Parathyroid adenoma (tissue), 2 donors: ENCODE measurements around the gene IMMP2L.

Experiments
- H2AFZ ChIP-seq: fragments of 300-600 bp; sonication (generic); one replicate; pipeline ENCODE4 v1.7.0; 2017; ENCODE audit warnings: antibody characterized with exemption, mild to moderate bottlenecking
- H3K27ac ChIP-seq: fragments of 300-600 bp; sonication (generic); one replicate; pipeline ENCODE4 v1.7.0; 2017
- H3K27me3 ChIP-seq: fragments of 300-600 bp; sonication (generic); one replicate; pipeline ENCODE4 v1.7.0; 2017; ENCODE audit warnings: low read length; ENCODE audit not compliant: control insufficient read depth, insufficient read depth
- H3K36me3 ChIP-seq: fragments of 300-600 bp; sonication (generic); one replicate; pipeline ENCODE4 v1.7.0; 2017; ENCODE audit warnings: low read length; ENCODE audit not compliant: control insufficient read depth, insufficient read depth
- H3K4me1 ChIP-seq: fragments of 300-600 bp; sonication (generic); one replicate; pipeline ENCODE4 v1.7.0; 2017; ENCODE audit warnings: control low read depth
- H3K4me2 ChIP-seq: fragments of 300-600 bp; sonication (generic); one replicate; pipeline ENCODE4 v1.7.0; 2017; ENCODE audit warnings: low read length
- H3K4me3 ChIP-seq: fragments of 300-600 bp; sonication (generic); one replicate; pipeline ENCODE4 v1.7.0; 2017; ENCODE audit warnings: low read depth, low read length
- H3K79me2 ChIP-seq: fragments of 300-600 bp; sonication (generic); one replicate; pipeline ENCODE4 v1.7.0; 2017; ENCODE audit warnings: control low read depth
- H3K9ac ChIP-seq: fragments of 300-600 bp; sonication (generic); one replicate; pipeline ENCODE4 v1.7.0; 2017; ENCODE audit warnings: mild to moderate bottlenecking
- H3K9me3 ChIP-seq: fragments of 300-600 bp; sonication (generic); one replicate; pipeline ENCODE4 v1.7.0; 2017; ENCODE audit warnings: low read length; ENCODE audit not compliant: control insufficient read depth
- TF ChIP-seq, protein P1 (sequence below): fragments of 300-600 bp; sonication (generic); IDR thresholded peaks from one replicate; pipeline ENCODE4 v1.7.0; 2017; ENCODE audit warnings: antibody characterized with exemption, mild to moderate bottlenecking
- donor health status: primary hyperparathyroidism.

The IMMP2L gene

GRCh38 chr7:110897538-110897937 is 664.8 kb downstream of the IMMP2L start:
- no peaks in the 10 kb centered on the region for H3K27me3 ChIP-seq
- no peaks in the 10 kb centered on the region for H3K9me3 ChIP-seq
- H3K36me3 ChIP-seq: no peaks in the 10 kb centered on the region
- H3K4me2 ChIP-seq: no peak overlapping the region
- H3K27ac ChIP-seq: no peak overlapping the region
- no peak overlapping the region for H3K4me3 ChIP-seq
- no peak overlapping the region for H2AFZ ChIP-seq
- TF ChIP-seq, protein P1, sequence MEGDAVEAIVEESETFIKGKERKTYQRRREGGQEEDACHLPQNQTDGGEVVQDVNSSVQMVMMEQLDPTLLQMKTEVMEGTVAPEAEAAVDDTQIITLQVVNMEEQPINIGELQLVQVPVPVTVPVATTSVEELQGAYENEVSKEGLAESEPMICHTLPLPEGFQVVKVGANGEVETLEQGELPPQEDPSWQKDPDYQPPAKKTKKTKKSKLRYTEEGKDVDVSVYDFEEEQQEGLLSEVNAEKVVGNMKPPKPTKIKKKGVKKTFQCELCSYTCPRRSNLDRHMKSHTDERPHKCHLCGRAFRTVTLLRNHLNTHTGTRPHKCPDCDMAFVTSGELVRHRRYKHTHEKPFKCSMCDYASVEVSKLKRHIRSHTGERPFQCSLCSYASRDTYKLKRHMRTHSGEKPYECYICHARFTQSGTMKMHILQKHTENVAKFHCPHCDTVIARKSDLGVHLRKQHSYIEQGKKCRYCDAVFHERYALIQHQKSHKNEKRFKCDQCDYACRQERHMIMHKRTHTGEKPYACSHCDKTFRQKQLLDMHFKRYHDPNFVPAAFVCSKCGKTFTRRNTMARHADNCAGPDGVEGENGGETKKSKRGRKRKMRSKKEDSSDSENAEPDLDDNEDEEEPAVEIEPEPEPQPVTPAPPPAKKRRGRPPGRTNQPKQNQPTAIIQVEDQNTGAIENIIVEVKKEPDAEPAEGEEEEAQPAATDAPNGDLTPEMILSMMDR: no peak
- H3K9ac ChIP-seq: no peak overlapping the region
- no peaks in the 10 kb centered on the region for H3K79me2 ChIP-seq
- H3K4me1 ChIP-seq: no peaks in the 10 kb centered on the region

GRCh38 chr7:110894111-110894510 is 668.2 kb downstream of the IMMP2L start:
- TF ChIP-seq, protein P1: no peak
- Histone ChIP-seq H3K36me3 (no peaks in the 10 kb centered on the region), H3K27me3 (no peaks in the 10 kb centered on the region)

GRCh38 chr7:110891197-110891596 is 671.1 kb downstream of the IMMP2L start:
- H3K4me1 ChIP-seq: no peaks in the 10 kb centered on the region
- H3K36me3 ChIP-seq: no peaks in the 10 kb centered on the region
- no peaks in the 10 kb centered on the region for H3K79me2 ChIP-seq
- no peak overlapping the region for H2AFZ ChIP-seq
- TF ChIP-seq, protein P1: no peak
- H3K9me3 ChIP-seq: no peaks in the 10 kb centered on the region
- H3K27me3 ChIP-seq: no peaks in the 10 kb centered on the region
- no peak overlapping the region for H3K4me3 ChIP-seq
- no peak overlapping the region for H3K27ac ChIP-seq
- no peak overlapping the region for H3K4me2 ChIP-seq
- no peak overlapping the region for H3K9ac ChIP-seq

More at GRCh38 chr7:110894111-110894510, 668.2 kb downstream of the IMMP2L start:
- no peak overlapping the region for H3K4me2 ChIP-seq
- H3K9me3 ChIP-seq: no peaks in the 10 kb centered on the region
- H3K27ac ChIP-seq: no peak overlapping the region
- H3K4me3 ChIP-seq: no peak overlapping the region
- no peak overlapping the region for H2AFZ ChIP-seq
- no peaks in the 10 kb centered on the region for H3K4me1 ChIP-seq
- H3K9ac ChIP-seq: no peak overlapping the region
- no peaks in the 10 kb centered on the region for H3K79me2 ChIP-seq

GRCh38 chr7:110890101-110890500 is 672.2 kb downstream of the IMMP2L start:
- TF ChIP-seq, protein P1: no peak
- no peaks in the 10 kb centered on the region for H3K27me3 ChIP-seq
- no peaks in the 10 kb centered on the region for H3K4me1 ChIP-seq
- H3K4me3 ChIP-seq: no peak overlapping the region
- no peak overlapping the region for H3K9ac ChIP-seq
- no peak overlapping the region for H3K4me2 ChIP-seq
- H3K9me3 ChIP-seq: no peaks in the 10 kb centered on the region
- H3K36me3 ChIP-seq: no peaks in the 10 kb centered on the region
- H2AFZ ChIP-seq: no peak overlapping the region
- no peaks in the 10 kb centered on the region for H3K79me2 ChIP-seq
- H3K27ac ChIP-seq: no peak overlapping the region

- Histone ChIP-seq H3K27ac (no peak overlapping the region), H3K79me2 (no peaks in the 10 kb centered on the region), H3K4me3 (no peak overlapping the region), H2AFZ (no peak overlapping the region), H3K4me2 (no peak overlapping the region), H3K4me1 (no peaks in the 10 kb centered on the region), H3K27me3 (no peaks in the 10 kb centered on the region), H3K9me3 (no peaks in the 10 kb centered on the region), H3K9ac (no peak overlapping the region), H3K36me3 (no peaks in the 10 kb centered on the region)
- TF ChIP-seq, protein P1: no peak
Measured at GRCh38 chr7:110889335-110889734, 673.0 kb downstream of the IMMP2L start.
